ENCODE data around the gene EPB42.
"Not testable (repeated sequence)": the region's sequence is repeated elsewhere in the genome, so short reads cannot be mapped to it uniquely, and the experiment has no call there.

The EPB42 gene

DNA sequence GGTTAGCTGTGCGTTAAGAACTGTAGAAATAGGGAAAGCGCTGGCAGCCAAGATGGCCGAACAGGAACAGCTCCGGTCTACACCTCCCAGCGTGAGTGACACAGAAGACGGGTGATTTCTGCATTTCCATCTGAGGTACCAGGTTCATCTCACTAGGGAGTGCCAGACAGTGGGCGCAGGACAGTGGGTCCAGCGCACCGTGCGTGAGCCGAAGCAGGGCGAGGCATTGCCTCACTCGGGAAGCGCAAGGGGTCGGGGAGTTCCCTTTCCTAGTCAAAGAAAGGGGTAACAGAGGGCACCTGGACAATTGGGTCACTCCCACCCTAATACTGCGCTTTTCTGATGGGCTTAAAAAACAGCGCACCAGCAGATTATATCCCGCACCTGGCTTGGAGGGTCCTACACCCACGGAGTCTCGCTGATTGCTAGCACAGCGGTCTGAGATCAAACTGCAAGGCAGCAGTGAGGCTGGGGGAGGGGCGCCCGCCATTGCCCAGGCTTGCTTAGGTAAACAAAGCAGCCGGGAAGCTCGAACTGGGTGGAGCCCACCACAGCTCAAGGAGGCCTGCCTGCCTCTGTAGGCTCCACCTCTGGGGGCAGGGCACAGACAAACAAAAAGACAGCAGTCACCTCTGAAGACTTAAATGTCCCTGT is 45.0 kb downstream of the EPB42 start:
- DNase-seq (ENCODE audit: low spot score in 2 of 2); in situ Hi-C loops (cut with MboI; ENCODE audit: low sequenced_read_pairs); H3K4me1 ChIP-seq; H3K4me3 ChIP-seq; H3K36me3 ChIP-seq (replicated peaks); H3K9me3 ChIP-seq; H3K27me3 ChIP-seq (ENCODE audit: low read depth): not testable (repeated sequence)

DNA sequence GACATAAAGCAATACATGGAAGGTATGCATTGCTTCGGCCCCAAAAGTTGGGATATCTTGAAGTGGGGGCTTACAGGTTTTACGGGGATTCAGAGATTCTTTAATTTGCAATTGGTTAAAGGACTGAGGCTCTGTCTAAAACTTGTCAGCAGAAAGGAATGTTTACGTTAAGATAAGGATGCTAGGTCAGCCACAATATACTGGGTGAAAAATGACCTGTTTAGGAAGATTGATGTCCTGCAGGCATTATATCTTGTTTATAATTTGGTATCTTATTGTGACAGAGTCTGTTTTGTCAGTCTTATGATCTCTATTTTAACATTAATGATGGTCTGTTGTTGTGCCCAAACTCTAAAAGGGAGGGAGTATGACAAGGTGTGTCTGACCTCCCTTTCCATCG is 50.9 kb downstream of the EPB42 start:
- H3K4me3 ChIP-seq = no peak overlapping the region
- in situ Hi-C loops (cut with MboI; ENCODE audit: low sequenced_read_pairs) = no loop called here
- H3K36me3 ChIP-seq (replicated peaks) = peaks cover 7% of the 10 kb centered on the region
- DNase-seq (ENCODE audit: low spot score in 2 of 2) = no peak
- no peaks in the 10 kb centered on the region for H3K9me3 ChIP-seq
- H3K4me1 ChIP-seq = no peaks in the 10 kb centered on the region
- no peaks in the 10 kb centered on the region for H3K27me3 ChIP-seq (ENCODE audit: low read depth)

DNA sequence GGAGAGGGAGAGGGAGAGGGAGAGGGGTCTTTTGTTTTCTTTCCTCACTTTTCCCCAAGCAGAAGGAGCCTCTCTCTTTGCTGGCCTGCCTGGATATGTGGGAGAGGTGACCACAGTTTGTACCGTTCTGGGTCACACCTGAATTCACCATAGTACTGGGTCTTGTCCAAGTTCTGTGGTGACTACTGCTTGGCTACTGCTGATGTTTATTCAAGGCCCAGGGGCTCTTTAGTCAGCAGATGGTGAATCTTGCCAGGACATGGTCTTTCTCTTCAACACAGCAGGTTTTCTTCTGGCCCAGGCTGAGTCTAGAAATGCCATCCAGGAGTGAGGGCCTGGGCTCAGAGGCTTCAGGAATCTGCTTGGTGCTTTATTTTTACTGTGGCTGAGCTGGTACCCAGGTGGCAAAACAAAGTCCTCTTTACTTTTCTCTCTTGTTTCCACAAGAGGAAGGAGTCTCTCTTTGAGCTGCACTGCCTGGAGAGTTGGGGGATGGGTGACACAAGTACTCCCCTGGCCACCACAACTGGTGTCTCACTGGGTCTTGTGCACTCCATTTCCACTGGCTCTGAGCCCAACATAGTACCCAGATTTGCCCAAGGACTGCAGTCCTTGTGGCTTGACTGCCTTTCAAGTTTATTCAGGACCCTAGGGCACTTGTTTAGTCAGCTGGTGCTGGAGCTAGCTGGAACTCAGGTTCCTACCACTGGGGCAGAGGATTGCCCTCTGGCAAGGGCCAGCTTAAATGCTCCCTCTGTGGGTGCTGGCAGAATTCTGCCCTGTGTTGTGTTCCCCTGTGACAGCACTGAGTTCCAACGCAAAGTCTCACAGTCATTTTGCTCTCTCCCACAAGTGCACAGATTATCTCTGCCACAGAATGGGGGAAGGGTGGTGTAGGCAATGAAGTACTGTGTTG is 52.4 kb downstream of the EPB42 start:
- H3K4me3 ChIP-seq = no peak overlapping the region
- no peaks in the 10 kb centered on the region for H3K27me3 ChIP-seq (ENCODE audit: low read depth)
- DNase-seq (ENCODE audit: low spot score in 2 of 2) = no peak
- no peaks in the 10 kb centered on the region for H3K9me3 ChIP-seq
- peaks cover 9% of the 10 kb centered on the region for H3K36me3 ChIP-seq (replicated peaks)
- in situ Hi-C loops (cut with MboI; ENCODE audit: low sequenced_read_pairs) = no loop called here
- no peaks in the 10 kb centered on the region for H3K4me1 ChIP-seq

DNA sequence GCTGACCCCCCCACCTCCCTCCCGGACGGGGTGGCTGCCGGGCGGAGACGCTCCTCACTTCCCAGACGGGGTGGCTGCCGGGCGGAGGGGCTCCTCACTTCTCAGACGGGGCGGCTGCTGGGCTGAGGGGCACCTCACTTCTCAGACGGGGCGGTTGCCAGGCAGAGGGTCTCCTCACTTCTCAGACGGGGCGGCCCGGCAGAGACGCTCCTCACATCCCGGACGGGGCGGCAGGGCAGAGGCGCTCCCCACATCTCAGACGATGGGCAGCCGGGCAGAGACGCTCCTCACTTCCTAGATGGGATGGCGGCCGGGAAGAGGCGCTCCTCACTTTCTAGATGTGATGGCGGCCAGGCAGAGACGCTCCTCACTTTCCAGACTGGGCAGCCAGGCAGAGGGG is 53.6 kb downstream of the EPB42 start:
- H3K4me3 ChIP-seq; DNase-seq (ENCODE audit: low spot score in 2 of 2); H3K4me1 ChIP-seq; H3K9me3 ChIP-seq; H3K27me3 ChIP-seq (ENCODE audit: low read depth); in situ Hi-C loops (cut with MboI; ENCODE audit: low sequenced_read_pairs): not testable (repeated sequence)
- peaks cover 11% of the 10 kb centered on the region for H3K36me3 ChIP-seq (replicated peaks)

DNA sequence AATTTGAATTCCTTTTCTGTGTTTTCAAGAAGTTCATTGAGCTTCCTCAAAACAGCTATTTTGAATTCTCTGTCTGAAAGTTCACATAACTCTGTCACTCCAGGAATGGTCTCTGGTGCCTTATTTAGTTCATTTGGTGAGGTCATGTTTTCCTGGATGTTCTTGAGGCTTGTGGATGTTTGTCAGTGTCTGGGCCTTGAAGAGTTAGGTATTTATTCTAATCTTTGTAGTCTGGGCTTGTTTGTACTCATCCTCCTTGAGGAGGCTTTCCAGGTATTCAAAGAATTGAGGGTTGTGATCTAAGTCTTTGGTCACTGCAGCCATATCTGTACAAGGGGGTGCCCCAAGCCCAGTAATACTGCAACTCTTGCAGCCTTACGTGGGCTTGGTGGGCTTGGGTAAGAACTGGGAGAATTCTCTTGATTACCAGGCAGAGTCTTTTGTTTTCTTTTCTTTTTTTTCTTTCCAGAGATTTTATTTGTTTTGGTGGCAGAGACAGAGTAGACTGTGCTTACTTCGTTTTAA is 55.0 kb downstream of the EPB42 start:
- DNase-seq (ENCODE audit: low spot score in 2 of 2) = no peak
- H3K9me3 ChIP-seq = no peaks in the 10 kb centered on the region
- peaks cover 15% of the 10 kb centered on the region for H3K36me3 ChIP-seq (replicated peaks)
- peaks cover 2% of the 10 kb centered on the region; the same call in 1 of the 2 replicates for H3K4me1 ChIP-seq
- no peaks in the 10 kb centered on the region for H3K27me3 ChIP-seq (ENCODE audit: low read depth)
- no peak overlapping the region for H3K4me3 ChIP-seq
- in situ Hi-C loops (cut with MboI; ENCODE audit: low sequenced_read_pairs) = no loop called here

DNA sequence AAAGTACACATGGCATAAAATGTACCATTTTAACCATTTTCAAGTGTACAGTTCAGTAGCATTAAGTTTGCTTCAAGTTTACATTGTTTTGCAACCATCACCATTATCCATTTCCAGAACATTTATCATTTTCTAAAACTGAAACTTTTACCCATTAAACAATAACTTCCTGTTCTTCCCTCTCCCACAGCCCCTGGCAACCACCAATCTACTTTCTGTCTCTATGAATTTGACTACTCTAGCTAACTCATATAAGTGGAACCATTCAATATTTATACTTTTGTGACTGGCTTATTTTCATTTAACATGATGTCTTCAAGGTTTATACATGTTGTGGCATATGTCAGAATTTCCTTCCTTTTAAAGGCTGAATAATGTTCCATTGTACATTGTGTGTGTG is 67.5 kb downstream of the EPB42 start:
- no peaks in the 10 kb centered on the region for H3K9me3 ChIP-seq
- in situ Hi-C loops (cut with MboI; ENCODE audit: low sequenced_read_pairs) = no loop called here
- H3K27me3 ChIP-seq (ENCODE audit: low read depth) = no peaks in the 10 kb centered on the region
- H3K36me3 ChIP-seq (replicated peaks) = peaks cover 34% of the 10 kb centered on the region
- no peaks in the 10 kb centered on the region for H3K4me1 ChIP-seq
- H3K4me3 ChIP-seq = no peak overlapping the region
- no peak for DNase-seq (ENCODE audit: low spot score in 2 of 2)

DNA sequence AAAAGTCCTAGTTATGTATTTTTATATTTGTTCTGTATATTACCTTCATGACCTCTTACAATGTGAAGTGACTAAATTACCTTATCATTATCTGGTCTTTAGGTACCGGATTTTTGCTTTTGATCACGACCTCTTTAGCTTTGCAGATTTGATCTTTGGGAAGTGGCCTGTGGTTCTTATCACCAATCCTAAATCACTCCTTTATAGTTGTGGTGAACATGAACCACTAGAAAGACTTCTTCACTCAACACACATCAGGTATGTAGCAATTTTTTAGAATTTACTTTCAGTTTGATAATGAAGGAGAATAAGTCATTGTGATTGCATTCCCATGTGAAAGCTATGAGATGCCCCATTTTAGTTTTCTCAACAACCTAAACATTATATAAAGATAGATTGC is 69.1 kb downstream of the EPB42 start:
- H3K27me3 ChIP-seq (ENCODE audit: low read depth) = no peaks in the 10 kb centered on the region
- no peaks in the 10 kb centered on the region for H3K9me3 ChIP-seq
- H3K4me3 ChIP-seq = no peak overlapping the region
- in situ Hi-C loops (cut with MboI; ENCODE audit: low sequenced_read_pairs) = no loop called here
- H3K4me1 ChIP-seq = no peaks in the 10 kb centered on the region
- no peak for DNase-seq (ENCODE audit: low spot score in 2 of 2)
- peaks cover 31% of the 10 kb centered on the region for H3K36me3 ChIP-seq (replicated peaks)

DNA sequence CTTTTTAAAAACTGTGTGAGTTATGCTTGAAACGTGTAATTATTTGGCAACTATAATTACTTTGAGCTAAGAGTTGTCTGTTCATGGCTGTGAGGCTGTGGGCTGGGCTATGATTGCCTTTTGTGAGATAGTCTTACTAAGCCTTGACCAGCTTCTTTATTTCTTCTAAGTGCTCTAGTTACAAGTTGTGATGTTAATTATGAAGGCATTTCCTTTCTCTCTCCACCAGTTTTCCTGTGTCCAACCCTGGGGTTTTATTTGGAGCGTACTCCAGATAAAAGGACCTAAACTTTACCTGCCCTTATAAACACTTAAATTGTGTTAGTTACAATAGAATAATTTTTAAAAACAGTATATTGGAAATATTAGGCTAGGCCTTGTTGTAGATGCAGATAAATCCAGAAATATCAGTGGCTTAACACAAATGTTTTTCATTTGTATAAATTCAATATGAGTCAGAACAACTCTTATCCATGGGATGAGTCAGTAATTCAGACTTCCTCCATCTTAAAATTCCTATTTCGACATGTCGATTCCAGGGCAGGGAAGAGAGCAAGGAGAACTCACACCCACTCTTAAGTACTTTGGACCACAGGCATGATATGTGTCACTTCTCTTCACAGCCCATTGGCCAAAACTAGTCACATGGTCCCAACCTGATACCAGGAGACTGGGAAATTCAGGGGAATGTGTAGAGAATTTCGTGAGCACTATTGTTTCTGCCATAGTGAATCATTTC is 70.5 kb downstream of the EPB42 start:
- Histone ChIP-seq H3K36me3 (replicated peaks) (peaks cover 35% of the 10 kb centered on the region), H3K27me3 (ENCODE audit: low read depth) (no peaks in the 10 kb centered on the region), H3K9me3 (no peaks in the 10 kb centered on the region), H3K4me1 (no peaks in the 10 kb centered on the region), H3K4me3 (no peak overlapping the region)
- no peak for DNase-seq (ENCODE audit: low spot score in 2 of 2)
- in situ Hi-C loops (cut with MboI; ENCODE audit: low sequenced_read_pairs) = no loop called here
